Body of pancreas (tissue), 4 donors: ENCODE measurements around the gene MFSD6L.

Experiments used
- CTCF ChIP-seq, 7 experiments: fragments of 450-650 bp in 4 of 7; fragments of 200-600 bp in 3 of 7; sonication (generic) in 3 of 7; IDR thresholded peaks; one replicate each; pipeline ENCODE4 v1.5.1; 2016 to 2019; ENCODE audit warnings: antibody characterized with exemption in 7 of 7
- POLR2A ChIP-seq, 3 donors: fragments of 450-650 bp; IDR thresholded peaks; one replicate each; pipeline ENCODE4 v1.6.1; 2016; ENCODE audit warnings: antibody characterized with exemption in 3 of 3, mild to moderate bottlenecking in 2 of 3

- TF ChIP-seq CTCF (IDR thresholded peaks at IDR 0.05): no peak
- TF ChIP-seq POLR2A (IDR thresholded peaks at IDR 0.05): no peak
These were observed 4.5 kb downstream of the MFSD6L start for GRCh38 chr17:8794636-8795035.
